K562 (cell line): ENCODE results near the gene RGS8. TPM values are rescaled to one million over a fixed set of nuclear protein-coding genes. Genes with fewer than 3 reads are reported as not detected.

Experiments
- CBX2 ChIP-seq: fragments of 200-600 bp; sonication (generic); IDR thresholded peaks from one replicate; pipeline ENCODE4 v1.6.1; 2012; ENCODE audit warnings: mild to moderate bottlenecking, low read length, inconsistent platforms; ENCODE audit not compliant: insufficient read depth, poor library complexity, severe bottlenecking
- HOXB6 ChIP-seq: fragments of 250-450 bp; sonication (Bioruptor Pico); IDR thresholded peaks from 2 replicates; pipeline ENCODE4 v1.5.1; 2022; ENCODE audit warnings: mild to moderate bottlenecking, borderline replicate concordance
- NFXL1 ChIP-seq: fragments of 450-650 bp; formaldehyde crosslinking; IDR thresholded peaks from 2 replicates; pipeline ENCODE4 v1.4.0; 2021; ENCODE audit warnings: mild to moderate bottlenecking
- PCBP2 ChIP-seq: fragments of 200-400 bp; formaldehyde crosslinking; IDR thresholded peaks from 2 replicates; pipeline ENCODE4 v1.6.1; 2018; ENCODE audit warnings: low read length, low read depth, mild to moderate bottlenecking, moderate library complexity; ENCODE audit not compliant: poor library complexity, severe bottlenecking
- PHB ChIP-seq: fragments of 250-450 bp; sonication (Bioruptor Pico); IDR thresholded peaks from 2 replicates; pipeline ENCODE4 v1.5.0; 2021
- TFAM ChIP-seq: fragments of 250-450 bp; sonication (Bioruptor Pico); conservative IDR thresholded peaks from 2 replicates; pipeline ENCODE4 v1.5.0; 2021; ENCODE audit warnings: mild to moderate bottlenecking, moderate library complexity
- YBX1 ChIP-seq: fragments of 450-650 bp; IDR thresholded peaks from 2 replicates; pipeline ENCODE4 v1.7.1; 2016; ENCODE audit warnings: mild to moderate bottlenecking
- polyA plus RNA-seq, 8 experiments: library from polyadenylated mRNA; depleted of rRNA in 4 of 8; stranded (reverse) in 5 of 8; unstranded in 3 of 8; fragments of >200 nt; fragmentation: Nextera tagmentation in 2 of 8; fragmentation: Illumina TruSeq in 1 of 8; extraction: Ambion mirVana in 2 of 8; extraction: Trizol in 1 of 8; gene quantifications; 2 replicates each; pipeline versions ENCODE4 v1.2.1 to v1.2.3, GENCODE V29; 2011 to 2014; ENCODE audit warnings: inconsistent platforms in 1 of 8, missing spikeins in 1 of 8
- total RNA-seq, 7 experiments: library from RNA; depleted of rRNA in 6 of 7; stranded (reverse); fragments of >200 nt in 6 of 7; fragmentation: Illumina TruSeq in 2 of 7; extraction: Trizol in 2 of 7; gene quantifications; 2 replicates each; pipeline versions ENCODE4 v1.2.1 to v1.2.3, GENCODE V29; 2011 to 2021; ENCODE audit warnings: low replicate concordance in 1 of 7
- TF ChIP-seq, protein P1 (sequence below): fragments of 450-650 bp; IDR thresholded peaks from 2 replicates; pipeline ENCODE4 v1.6.1; 2018; ENCODE audit warnings: mild to moderate bottlenecking, low read depth; ENCODE audit not compliant: partially characterized antibody
- TF ChIP-seq, protein P2 (sequence below): fragments of 450-650 bp; IDR thresholded peaks from 2 replicates; pipeline ENCODE4 v1.6.1; 2016; ENCODE audit warnings: mild to moderate bottlenecking, moderate library complexity

The RGS8 gene
- total and polyA plus RNA-seq, 9 of the 15 experiments (the other 6 are each of a cell fraction or from before 2014, with no cell fraction given): not detected

DNA sequence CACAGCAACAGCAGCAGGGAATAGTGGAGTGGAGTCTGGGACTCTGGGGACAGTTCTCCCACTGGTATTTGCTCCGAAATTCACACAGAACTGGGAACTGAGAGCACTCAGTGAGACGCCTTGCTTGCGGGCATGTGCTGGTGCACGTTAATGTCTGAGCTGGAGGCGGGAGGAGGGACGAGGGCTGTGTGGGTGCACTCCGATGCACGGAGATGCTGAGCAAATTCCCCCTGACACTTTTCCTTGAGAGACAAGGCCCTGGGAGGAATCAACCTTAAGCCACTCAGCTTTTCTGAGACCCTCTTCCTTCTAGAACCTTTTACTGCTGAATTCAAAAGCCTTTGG lies 2.8 kb downstream of the RGS8 start (continued):
- TF ChIP-seq NFXL1 (CRISPR knock-in tag) (no peak), PHB (no peak), HOXB6 (CRISPR knock-in tag) (no peak), CBX2 (no peak), PCBP2 (no peak), YBX1 (no peak), TFAM (CRISPR knock-in tag) (no peak)
- TF ChIP-seq, protein P1, sequence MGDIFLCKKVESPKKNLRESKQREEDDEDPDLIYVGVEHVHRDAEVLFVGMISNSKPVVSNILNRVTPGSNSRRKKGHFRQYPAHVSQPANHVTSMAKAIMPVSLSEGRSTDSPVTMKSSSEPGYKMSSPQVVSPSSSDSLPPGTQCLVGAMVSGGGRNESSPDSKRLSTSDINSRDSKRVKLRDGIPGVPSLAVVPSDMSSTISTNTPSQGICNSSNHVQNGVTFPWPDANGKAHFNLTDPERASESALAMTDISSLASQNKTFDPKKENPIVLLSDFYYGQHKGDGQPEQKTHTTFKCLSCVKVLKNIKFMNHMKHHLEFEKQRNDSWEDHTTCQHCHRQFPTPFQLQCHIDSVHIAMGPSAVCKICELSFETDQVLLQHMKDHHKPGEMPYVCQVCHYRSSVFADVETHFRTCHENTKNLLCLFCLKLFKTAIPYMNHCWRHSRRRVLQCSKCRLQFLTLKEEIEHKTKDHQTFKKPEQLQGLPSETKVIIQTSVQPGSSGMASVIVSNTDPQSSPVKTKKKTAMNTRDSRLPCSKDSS: no peak
- TF ChIP-seq, protein P2, sequence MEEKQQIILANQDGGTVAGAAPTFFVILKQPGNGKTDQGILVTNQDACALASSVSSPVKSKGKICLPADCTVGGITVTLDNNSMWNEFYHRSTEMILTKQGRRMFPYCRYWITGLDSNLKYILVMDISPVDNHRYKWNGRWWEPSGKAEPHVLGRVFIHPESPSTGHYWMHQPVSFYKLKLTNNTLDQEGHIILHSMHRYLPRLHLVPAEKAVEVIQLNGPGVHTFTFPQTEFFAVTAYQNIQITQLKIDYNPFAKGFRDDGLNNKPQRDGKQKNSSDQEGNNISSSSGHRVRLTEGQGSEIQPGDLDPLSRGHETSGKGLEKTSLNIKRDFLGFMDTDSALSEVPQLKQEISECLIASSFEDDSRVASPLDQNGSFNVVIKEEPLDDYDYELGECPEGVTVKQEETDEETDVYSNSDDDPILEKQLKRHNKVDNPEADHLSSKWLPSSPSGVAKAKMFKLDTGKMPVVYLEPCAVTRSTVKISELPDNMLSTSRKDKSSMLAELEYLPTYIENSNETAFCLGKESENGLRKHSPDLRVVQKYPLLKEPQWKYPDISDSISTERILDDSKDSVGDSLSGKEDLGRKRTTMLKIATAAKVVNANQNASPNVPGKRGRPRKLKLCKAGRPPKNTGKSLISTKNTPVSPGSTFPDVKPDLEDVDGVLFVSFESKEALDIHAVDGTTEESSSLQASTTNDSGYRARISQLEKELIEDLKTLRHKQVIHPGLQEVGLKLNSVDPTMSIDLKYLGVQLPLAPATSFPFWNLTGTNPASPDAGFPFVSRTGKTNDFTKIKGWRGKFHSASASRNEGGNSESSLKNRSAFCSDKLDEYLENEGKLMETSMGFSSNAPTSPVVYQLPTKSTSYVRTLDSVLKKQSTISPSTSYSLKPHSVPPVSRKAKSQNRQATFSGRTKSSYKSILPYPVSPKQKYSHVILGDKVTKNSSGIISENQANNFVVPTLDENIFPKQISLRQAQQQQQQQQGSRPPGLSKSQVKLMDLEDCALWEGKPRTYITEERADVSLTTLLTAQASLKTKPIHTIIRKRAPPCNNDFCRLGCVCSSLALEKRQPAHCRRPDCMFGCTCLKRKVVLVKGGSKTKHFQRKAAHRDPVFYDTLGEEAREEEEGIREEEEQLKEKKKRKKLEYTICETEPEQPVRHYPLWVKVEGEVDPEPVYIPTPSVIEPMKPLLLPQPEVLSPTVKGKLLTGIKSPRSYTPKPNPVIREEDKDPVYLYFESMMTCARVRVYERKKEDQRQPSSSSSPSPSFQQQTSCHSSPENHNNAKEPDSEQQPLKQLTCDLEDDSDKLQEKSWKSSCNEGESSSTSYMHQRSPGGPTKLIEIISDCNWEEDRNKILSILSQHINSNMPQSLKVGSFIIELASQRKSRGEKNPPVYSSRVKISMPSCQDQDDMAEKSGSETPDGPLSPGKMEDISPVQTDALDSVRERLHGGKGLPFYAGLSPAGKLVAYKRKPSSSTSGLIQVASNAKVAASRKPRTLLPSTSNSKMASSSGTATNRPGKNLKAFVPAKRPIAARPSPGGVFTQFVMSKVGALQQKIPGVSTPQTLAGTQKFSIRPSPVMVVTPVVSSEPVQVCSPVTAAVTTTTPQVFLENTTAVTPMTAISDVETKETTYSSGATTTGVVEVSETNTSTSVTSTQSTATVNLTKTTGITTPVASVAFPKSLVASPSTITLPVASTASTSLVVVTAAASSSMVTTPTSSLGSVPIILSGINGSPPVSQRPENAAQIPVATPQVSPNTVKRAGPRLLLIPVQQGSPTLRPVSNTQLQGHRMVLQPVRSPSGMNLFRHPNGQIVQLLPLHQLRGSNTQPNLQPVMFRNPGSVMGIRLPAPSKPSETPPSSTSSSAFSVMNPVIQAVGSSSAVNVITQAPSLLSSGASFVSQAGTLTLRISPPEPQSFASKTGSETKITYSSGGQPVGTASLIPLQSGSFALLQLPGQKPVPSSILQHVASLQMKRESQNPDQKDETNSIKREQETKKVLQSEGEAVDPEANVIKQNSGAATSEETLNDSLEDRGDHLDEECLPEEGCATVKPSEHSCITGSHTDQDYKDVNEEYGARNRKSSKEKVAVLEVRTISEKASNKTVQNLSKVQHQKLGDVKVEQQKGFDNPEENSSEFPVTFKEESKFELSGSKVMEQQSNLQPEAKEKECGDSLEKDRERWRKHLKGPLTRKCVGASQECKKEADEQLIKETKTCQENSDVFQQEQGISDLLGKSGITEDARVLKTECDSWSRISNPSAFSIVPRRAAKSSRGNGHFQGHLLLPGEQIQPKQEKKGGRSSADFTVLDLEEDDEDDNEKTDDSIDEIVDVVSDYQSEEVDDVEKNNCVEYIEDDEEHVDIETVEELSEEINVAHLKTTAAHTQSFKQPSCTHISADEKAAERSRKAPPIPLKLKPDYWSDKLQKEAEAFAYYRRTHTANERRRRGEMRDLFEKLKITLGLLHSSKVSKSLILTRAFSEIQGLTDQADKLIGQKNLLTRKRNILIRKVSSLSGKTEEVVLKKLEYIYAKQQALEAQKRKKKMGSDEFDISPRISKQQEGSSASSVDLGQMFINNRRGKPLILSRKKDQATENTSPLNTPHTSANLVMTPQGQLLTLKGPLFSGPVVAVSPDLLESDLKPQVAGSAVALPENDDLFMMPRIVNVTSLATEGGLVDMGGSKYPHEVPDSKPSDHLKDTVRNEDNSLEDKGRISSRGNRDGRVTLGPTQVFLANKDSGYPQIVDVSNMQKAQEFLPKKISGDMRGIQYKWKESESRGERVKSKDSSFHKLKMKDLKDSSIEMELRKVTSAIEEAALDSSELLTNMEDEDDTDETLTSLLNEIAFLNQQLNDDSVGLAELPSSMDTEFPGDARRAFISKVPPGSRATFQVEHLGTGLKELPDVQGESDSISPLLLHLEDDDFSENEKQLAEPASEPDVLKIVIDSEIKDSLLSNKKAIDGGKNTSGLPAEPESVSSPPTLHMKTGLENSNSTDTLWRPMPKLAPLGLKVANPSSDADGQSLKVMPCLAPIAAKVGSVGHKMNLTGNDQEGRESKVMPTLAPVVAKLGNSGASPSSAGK: no peak
